ENCODE data around the gene OGFOD3.
A peak's percentile ranks its signal among the peaks of the same experiment; 100 is the strongest.

OGFOD3 gene

GRCh38 chr17:82344175-82344907 lies 74.0 kb downstream of the OGFOD3 start:
- Histone ChIP-seq H3K36me3 (replicated peaks) (no peaks in the 10 kb centered on the region), H3K27ac (no peak overlapping the region), H3K4me3 (ENCODE audit: low read depth, low read length) (no peak overlapping the region), H3K27me3 (replicated peaks) (no peaks in the 10 kb centered on the region)
- in situ Hi-C loops (cut with HindIII; ENCODE audit: low pct_ligation_motif_present, low sequenced_read_pairs) = loop anchor here (10.0 kb wide), 1 partner anchor 70 kb away; the partner anchor contains the start of genes HEXD and OGFOD3
- no peak for DNase-seq
- no peak for TF ChIP-seq CTCF (IDR thresholded peaks at IDR 0.05; ENCODE audit: low read depth, low read length, missing control alignments)

GRCh38 chr17:82343560-82343959 lies 74.8 kb downstream of the OGFOD3 start:
- no peak for DNase-seq
- H3K4me3 ChIP-seq (ENCODE audit: low read depth, low read length) = no peak overlapping the region
- no peak for TF ChIP-seq CTCF (IDR thresholded peaks at IDR 0.05; ENCODE audit: low read depth, low read length, missing control alignments)
- in situ Hi-C loops (cut with HindIII; ENCODE audit: low pct_ligation_motif_present, low sequenced_read_pairs) = loop anchor here (10.0 kb wide), 1 partner anchor 71 kb away; the partner anchor contains the start of genes HEXD and OGFOD3
- no peaks in the 10 kb centered on the region for H3K36me3 ChIP-seq (replicated peaks)
- no peak overlapping the region for H3K27ac ChIP-seq
- H3K27me3 ChIP-seq (replicated peaks) = no peaks in the 10 kb centered on the region

- Histone ChIP-seq H3K4me3 (ENCODE audit: low read depth, low read length) (no peak overlapping the region), H3K36me3 (replicated peaks) (no peaks in the 10 kb centered on the region), H3K27ac (no peak overlapping the region), H3K27me3 (replicated peaks) (no peaks in the 10 kb centered on the region)
- no peak for DNase-seq
- TF ChIP-seq CTCF (IDR thresholded peaks at IDR 0.05; ENCODE audit: low read depth, low read length, missing control alignments) = no peak
- in situ Hi-C loops (cut with HindIII; ENCODE audit: low pct_ligation_motif_present, low sequenced_read_pairs) = loop anchor here (10.0 kb wide), 1 partner anchor 72 kb away; the partner anchor contains the start of genes HEXD and OGFOD3
Observed at GRCh38 chr17:82342361-82343079, 75.9 kb downstream of the OGFOD3 start.

- Histone ChIP-seq H3K27ac (no peak overlapping the region), H3K27me3 (replicated peaks) (no peaks in the 10 kb centered on the region), H3K36me3 (replicated peaks) (no peaks in the 10 kb centered on the region), H3K4me3 (ENCODE audit: low read depth, low read length) (peak overlapping the region; percentile 29)
- in situ Hi-C loops (cut with HindIII; ENCODE audit: low pct_ligation_motif_present, low sequenced_read_pairs) = loop anchor here (10.0 kb wide), 2 partner anchors 75 to 135 kb away; partner anchors contain the start of genes HEXD and OGFOD3
- TF ChIP-seq CTCF (IDR thresholded peaks at IDR 0.05; ENCODE audit: low read depth, low read length, missing control alignments) = no peak
- no peak for DNase-seq
Observed at GRCh38 chr17:82339634-82340580, 78.5 kb downstream of the OGFOD3 start.
